Measurements from ENCODE around the gene RELCH. TPM values are rescaled to one million over a fixed set of nuclear protein-coding genes. Genes with fewer than 3 reads are reported as not detected.

Gene RELCH
- total RNA-seq, 2 donors from 2014 or later, result 21.5 to 26.6 TPM

GRCh38 chr18:62177271-62177670 is 9.8 kb upstream of the RELCH start:
- H3K27ac Mint-ChIP-seq, result no peak overlapping the region
- no peaks in the 10 kb centered on the region for H3K9me3 Mint-ChIP-seq
- DNase-seq (ENCODE audit: low spot score in 2 of 2) (no peak), ATAC-seq (no peak)
- no peaks in the 10 kb centered on the region for H3K36me3 Mint-ChIP-seq

GRCh38 chr18:62179213-62179612 is 7.8 kb upstream of the RELCH start:
- Mint-ChIP-seq H3K36me3 (no peaks in the 10 kb centered on the region), H3K27ac (no peak overlapping the region), H3K9me3 (no peaks in the 10 kb centered on the region)
- DNase-seq (ENCODE audit: low spot score in 2 of 2), result no peak
- ATAC-seq, result no peak

GRCh38 chr18:62182220-62182619 is 4.8 kb upstream of the RELCH start:
- peaks cover 10% of the 10 kb centered on the region in 2 donors for H3K36me3 Mint-ChIP-seq
- ATAC-seq (no peak), DNase-seq (ENCODE audit: low spot score in 2 of 2) (no peak)
- no peak overlapping the region for H3K27ac Mint-ChIP-seq
- no peaks in the 10 kb centered on the region for H3K9me3 Mint-ChIP-seq

- Mint-ChIP-seq H3K9me3 (no peaks in the 10 kb centered on the region), H3K36me3 (peaks cover 15 to 22% of the 10 kb centered on the region in 2 donors), H3K27ac (peak overlapping the region in 1 of 2 donors; percentile 30)
- DNase-seq (ENCODE audit: low spot score in 2 of 2) (peak in 1 of 2 donors; percentile 56), ATAC-seq (no peak)
Observed at GRCh38 chr18:62183578-62184195, 3.4 kb upstream of the RELCH start.

- no peaks in the 10 kb centered on the region for H3K9me3 Mint-ChIP-seq
- DNase-seq (ENCODE audit: low spot score in 2 of 2), result no peak
- H3K36me3 Mint-ChIP-seq, result peaks cover 26 to 30% of the 10 kb centered on the region in 2 donors
- H3K27ac Mint-ChIP-seq, result peak overlapping the region; percentile 95 to 98
- no peak for ATAC-seq
Observed at GRCh38 chr18:62186499-62186773, 619 bp upstream of the RELCH start.

- ATAC-seq (no peak), DNase-seq (ENCODE audit: low spot score in 2 of 2) (peak; percentile 27 to 57)
- Mint-ChIP-seq H3K9me3 (no peaks in the 10 kb centered on the region), H3K27ac (peak overlapping the region; percentile 95 to 98), H3K36me3 (peaks cover 33 to 40% of the 10 kb centered on the region in 2 donors)
Observed at GRCh38 chr18:62187543-62188510, 772 bp downstream of the RELCH start.

GRCh38 chr18:62189208-62189607 is 2.2 kb downstream of the RELCH start:
- ATAC-seq, result no peak
- peaks cover 33 to 42% of the 10 kb centered on the region in 2 donors for H3K36me3 Mint-ChIP-seq
- peak overlapping the region in 1 of 2 donors; percentile 95 for H3K27ac Mint-ChIP-seq
- DNase-seq (ENCODE audit: low spot score in 2 of 2), result no peak
- H3K9me3 Mint-ChIP-seq, result no peaks in the 10 kb centered on the region

GRCh38 chr18:62196079-62196478 is 9.0 kb downstream of the RELCH start:
- no peak for ATAC-seq
- peaks cover 6 to 19% of the 10 kb centered on the region in 2 donors for H3K36me3 Mint-ChIP-seq
- no peak for DNase-seq (ENCODE audit: low spot score in 2 of 2)
- H3K9me3 Mint-ChIP-seq, result no peaks in the 10 kb centered on the region
- no peak overlapping the region for H3K27ac Mint-ChIP-seq

- Mint-ChIP-seq H3K27ac (no peak overlapping the region), H3K9me3 (no peaks in the 10 kb centered on the region), H3K36me3 (peaks cover 0 to 10% of the 10 kb centered on the region in 2 donors)
- ATAC-seq (no peak), DNase-seq (ENCODE audit: low spot score in 2 of 2) (no peak)
Observed at GRCh38 chr18:62196980-62197379, 9.9 kb downstream of the RELCH start.

GRCh38 chr18:62198259-62198658 is 11.2 kb downstream of the RELCH start:
- peak; percentile 28 to 64 for ATAC-seq
- Mint-ChIP-seq H3K27ac (no peak overlapping the region), H3K9me3 (peaks cover 0 to 5% of the 10 kb centered on the region in 2 donors), H3K36me3 (peaks cover 0 to 6% of the 10 kb centered on the region in 2 donors)
- no peak for DNase-seq (ENCODE audit: low spot score in 2 of 2)

- DNase-seq (ENCODE audit: low spot score in 2 of 2) (no peak), ATAC-seq (no peak)
- peaks cover 0 to 6% of the 10 kb centered on the region in 2 donors for H3K36me3 Mint-ChIP-seq
- no peak overlapping the region for H3K27ac Mint-ChIP-seq
- peaks cover 0 to 5% of the 10 kb centered on the region in 2 donors for H3K9me3 Mint-ChIP-seq
Observed at GRCh38 chr18:62199629-62200028, 12.6 kb downstream of the RELCH start.

GRCh38 chr18:62200121-62200914 is 13.3 kb downstream of the RELCH start:
- Mint-ChIP-seq H3K27ac (no peak overlapping the region), H3K36me3 (peaks cover 0 to 6% of the 10 kb centered on the region in 2 donors), H3K9me3 (peaks cover 0 to 5% of the 10 kb centered on the region in 2 donors)
- DNase-seq (ENCODE audit: low spot score in 2 of 2) (no peak), ATAC-seq (peak in 1 of 2 donors; percentile 52)

- no peak overlapping the region for H3K27ac Mint-ChIP-seq
Observed at GRCh38 chr18:62201870-62202269, 14.8 kb downstream of the RELCH start.

GRCh38 chr18:62205824-62206223 is 18.8 kb downstream of the RELCH start:
- Mint-ChIP-seq H3K36me3 (peaks cover 0 to 16% of the 10 kb centered on the region in 2 donors), H3K9me3 (peaks cover 0 to 8% of the 10 kb centered on the region in 2 donors), H3K27ac (no peak overlapping the region)
- no peak for ATAC-seq
- DNase-seq (ENCODE audit: low spot score in 2 of 2), result no peak

More at GRCh38 chr18:62201870-62202269, 14.8 kb downstream of the RELCH start:
- ATAC-seq (no peak), DNase-seq (ENCODE audit: low spot score in 2 of 2) (no peak)
- H3K9me3 Mint-ChIP-seq, result peaks cover 0 to 5% of the 10 kb centered on the region in 2 donors
- peaks cover 0 to 6% of the 10 kb centered on the region in 2 donors for H3K36me3 Mint-ChIP-seq

GRCh38 chr18:62206593-62206992 is 19.5 kb downstream of the RELCH start:
- Mint-ChIP-seq H3K27ac (no peak overlapping the region), H3K36me3 (peaks cover 0 to 16% of the 10 kb centered on the region in 2 donors), H3K9me3 (peaks cover 0 to 8% of the 10 kb centered on the region in 2 donors)
- DNase-seq (ENCODE audit: low spot score in 2 of 2) (no peak), ATAC-seq (no peak)

- peaks cover 5 to 24% of the 10 kb centered on the region in 2 donors for H3K36me3 Mint-ChIP-seq
- H3K9me3 Mint-ChIP-seq, result peaks cover 0 to 4% of the 10 kb centered on the region in 2 donors
- ATAC-seq (no peak), DNase-seq (ENCODE audit: low spot score in 2 of 2) (no peak)
- H3K27ac Mint-ChIP-seq, result no peak overlapping the region
Observed at GRCh38 chr18:62209046-62209445, 22.0 kb downstream of the RELCH start.

- ATAC-seq (no peak), DNase-seq (ENCODE audit: low spot score in 2 of 2) (no peak)
- Mint-ChIP-seq H3K27ac (peak overlapping the region in 1 of 2 donors; percentile 0), H3K9me3 (peaks cover 0 to 4% of the 10 kb centered on the region in 2 donors), H3K36me3 (peaks cover 5 to 24% of the 10 kb centered on the region in 2 donors)
Observed at GRCh38 chr18:62210138-62210537, 23.1 kb downstream of the RELCH start.
